HepG2 (cell line): ENCODE results near the gene MEGF10. TPM values are rescaled to one million over a fixed set of nuclear protein-coding genes. Genes with fewer than 3 reads are reported as not detected.

Experiments
- ATAC-seq: fragments of 200-7000 bp; cut with Tn5 transposase; 3 replicates; pipeline ENCODE4 v1.9.1; 2020; ENCODE audit warnings: mild to moderate bottlenecking, moderate library complexity
- BruUV-seq: library from RNA; stranded (reverse); fragments of 400-500 nt; replicated peaks from 2 replicates; lab custom pipeline; 2021; lab: Mats Ljungman, UMichigan
- CTCF ChIA-PET: fragments of 300-600 bp; formaldehyde crosslinking; extraction: SDS; loops from one replicate; lab custom pipeline; 2021; ENCODE audit warnings: low total read pairs, inconsistent platforms, low intra/inter-chr PET ratio; lab: Yijun Ruan, JAX
- POLR2A ChIA-PET: fragments of 350-600 bp; sonication (Branson Sonifier 250); formaldehyde crosslinking; loops from one replicate; lab custom pipeline; 2020; ENCODE audit warnings: antibody characterized with exemption, inconsistent platforms; lab: Yijun Ruan, JAX
- DNase-seq: peaks from one replicate; pipeline ENCODE4 v3.0.0-alpha.2; 2015; ENCODE audit warnings: low spot score
- FAIRE-seq: peaks from 3 replicates; lab custom pipeline; 2011; peaks lifted over from hg19 to GRCh38; lab: Jason Lieb, UNC
- H2AFZ ChIP-seq: one replicate; pipeline ENCODE4 v1.6.1; 2011; ENCODE audit warnings: low read length, inconsistent platforms
- H3K27ac ChIP-seq: fragments of 300-600 bp; 3 replicates; pipeline ENCODE4 v1.8.0; 2011; ENCODE audit warnings: mixed run types, mild to moderate bottlenecking, mixed read lengths, low read length, inconsistent platforms; ENCODE audit not compliant: insufficient read depth; ENCODE audit errors: extremely low read length
- H3K27me3 ChIP-seq, 2 experiments: fragments of 200-600 bp in 1 of 2; 2 replicates in 1 of 2; 3 replicates in 1 of 2; pipeline versions ENCODE4 v1.6.0 to v1.8.0; 2011; ENCODE audit warnings: low read length in 2 of 2, mild to moderate bottlenecking in 2 of 2, moderate library complexity in 2 of 2, inconsistent platforms in 1 of 2; ENCODE audit not compliant: insufficient read depth in 2 of 2, control insufficient read depth in 1 of 2
- H3K36me3 ChIP-seq, 2 experiments: fragments of 200-600 bp in 1 of 2; replicated peaks in 1 of 2; 2 replicates in 1 of 2; 3 replicates in 1 of 2; pipeline versions ENCODE4 v1.5.1 to v1.8.0; 2011; ENCODE audit warnings: low read length in 2 of 2, inconsistent platforms in 1 of 2; ENCODE audit not compliant: insufficient read depth in 2 of 2, control insufficient read depth in 1 of 2
- H3K4me1 ChIP-seq: 2 replicates; pipeline ENCODE4 v1.5.1; 2012; ENCODE audit warnings: low read length, inconsistent platforms; ENCODE audit not compliant: insufficient read depth
- H3K4me2 ChIP-seq: 2 replicates; pipeline ENCODE4 v1.6.0; 2011; ENCODE audit warnings: low read depth, low read length, inconsistent platforms
- H3K4me3 ChIP-seq, 3 experiments: fragments of 200-600 bp in 1 of 3; sonication (generic), shearing (Covaris generic) in 1 of 3; replicated peaks in 1 of 3; 2 replicates each; pipeline ENCODE4 v1.5.1; 2011 to 2016; ENCODE audit warnings: low read length in 3 of 3, inconsistent platforms in 2 of 3, low read depth in 2 of 3, mild to moderate bottlenecking in 2 of 3, control low read depth in 1 of 3, mixed read lengths in 1 of 3; ENCODE audit not compliant: insufficient read depth in 1 of 3
- H3K79me2 ChIP-seq: one replicate; pipeline ENCODE4 v1.6.1; 2011; ENCODE audit warnings: low read length, inconsistent platforms; ENCODE audit not compliant: insufficient read depth
- H3K9ac ChIP-seq: 2 replicates; pipeline ENCODE4 v1.6.0; 2011; ENCODE audit warnings: mild to moderate bottlenecking, low read depth, low read length, inconsistent platforms; ENCODE audit not compliant: insufficient read depth
- H3K9me3 ChIP-seq: 2 replicates; pipeline ENCODE4 v1.5.1; 2012; ENCODE audit warnings: mild to moderate bottlenecking, low read length
- H4K20me1 ChIP-seq: 2 replicates; pipeline ENCODE4 v1.6.0; 2011; ENCODE audit warnings: inconsistent platforms, mild to moderate bottlenecking, low read length, moderate library complexity; ENCODE audit not compliant: insufficient read depth
- AGO2 ChIP-seq: fragments of 200-400 bp; formaldehyde crosslinking; optimal IDR thresholded peaks from 2 replicates; pipeline ENCODE3; 2017; ENCODE audit warnings: mild to moderate bottlenecking, low read depth, low read length, moderate library complexity
- ATM ChIP-seq: fragments of 450-650 bp; IDR thresholded peaks from 2 replicates; pipeline ENCODE4 v1.7.1; 2017; ENCODE audit warnings: mild to moderate bottlenecking, borderline replicate concordance
- BRD4 ChIP-seq: sonication (generic); formaldehyde crosslinking; IDR thresholded peaks from 2 replicates; pipeline ENCODE4 v1.4.0; 2020; ENCODE audit warnings: missing genetic modification reagents
- HMG20B ChIP-seq: conservative IDR thresholded peaks from 2 replicates; pipeline ENCODE4 v1.6.1; 2016; ENCODE audit warnings: missing genetic modification reagents, missing compliant biosample characterization
- KDM2A ChIP-seq: sonication (generic); formaldehyde crosslinking; IDR thresholded peaks from 2 replicates; pipeline ENCODE4 v1.4.0; 2020; ENCODE audit warnings: low read depth, missing genetic modification reagents, borderline replicate concordance
- KDM3A ChIP-seq: IDR thresholded peaks from 2 replicates; pipeline ENCODE4 v1.6.1; 2018; ENCODE audit warnings: low read depth, missing compliant biosample characterization
- KDM5A ChIP-seq: fragments of 200-600 bp; sonication (generic); IDR thresholded peaks from 2 replicates; pipeline ENCODE4 v1.7.0; 2018; ENCODE audit warnings: antibody characterized with exemption, mild to moderate bottlenecking, low read length, borderline replicate concordance
- NFKBIZ ChIP-seq: IDR thresholded peaks from 2 replicates; pipeline ENCODE4 v1.6.1; 2018; ENCODE audit warnings: missing genetic modification reagents, missing compliant biosample characterization
- PHF20 ChIP-seq: sonication (generic); formaldehyde crosslinking; IDR thresholded peaks from 2 replicates; pipeline ENCODE4 v1.5.0; 2020; ENCODE audit warnings: mild to moderate bottlenecking, missing genetic modification reagents
- PTBP1 ChIP-seq: fragments of 200-400 bp; formaldehyde crosslinking; IDR thresholded peaks from 2 replicates; pipeline ENCODE4 v1.6.1; 2018; ENCODE audit warnings: low read length, low read depth; ENCODE audit not compliant: poor library complexity, severe bottlenecking
- RFX5 ChIP-seq: IDR thresholded peaks from 2 replicates; pipeline ENCODE4 v1.6.1; 2011; ENCODE audit warnings: low read depth, low read length, improper control_type of control experiment
- SP5 ChIP-seq: IDR thresholded peaks from 2 replicates; pipeline ENCODE4 v1.6.1; 2016; ENCODE audit warnings: low read depth, borderline replicate concordance
- U2AF1 ChIP-seq: fragments of 200-400 bp; formaldehyde crosslinking; optimal IDR thresholded peaks from 2 replicates; pipeline ENCODE3; 2017; ENCODE audit warnings: mild to moderate bottlenecking, low read depth, low read length
- YEATS4 ChIP-seq: sonication (generic); formaldehyde crosslinking; IDR thresholded peaks from 2 replicates; pipeline ENCODE4 v1.4.0; 2020; ENCODE audit warnings: missing genetic modification reagents, borderline replicate concordance
- ZC3H13 ChIP-seq: sonication (generic); formaldehyde crosslinking; IDR thresholded peaks from 2 replicates; pipeline ENCODE4 v1.8.1; 2023; ENCODE audit warnings: mild to moderate bottlenecking, missing genetic modification reagents, moderate library complexity
- ZNF232 ChIP-seq: sonication (generic); formaldehyde crosslinking; IDR thresholded peaks from 2 replicates; pipeline ENCODE4 v1.4.0; 2020; ENCODE audit warnings: missing genetic modification reagents, borderline replicate concordance
- ZNF331 ChIP-seq: sonication (generic); formaldehyde crosslinking; IDR thresholded peaks from 2 replicates; pipeline ENCODE4 v1.4.0; 2020; ENCODE audit warnings: missing genetic modification reagents
- ZNF543 ChIP-seq: sonication (generic); formaldehyde crosslinking; IDR thresholded peaks from 2 replicates; pipeline ENCODE4 v1.4.0; 2020; ENCODE audit warnings: mild to moderate bottlenecking, missing genetic modification reagents
- WGBS: methylation state at CpG from one replicate; pipeline ENCODE4 v1.1.6; 2017; ENCODE audit warnings: low lambda C conversion rate; 5-methylcytosine and 5-hydroxymethylcytosine counted together
- in situ Hi-C: cut with HindIII; loops from 2 replicates; pipeline ENCODE4 v1.10.0; 2017; ENCODE audit warnings: low pct_unique_long_range_greater_than_20kb; ENCODE audit not compliant: extremely low pct_ligation_motif_present
- intact Hi-C: fragments of 100-400 bp; cut with micrococcal nuclease; formaldehyde crosslinking; loops from one replicate; pipeline ENCODE4 v1.10.0; 2022; ENCODE audit not compliant: unreplicated experiment
- polyA plus RNA-seq, 8 experiments: library from polyadenylated mRNA; depleted of rRNA in 3 of 8; stranded (reverse) in 7 of 8; unstranded in 1 of 8; fragments of >200 nt; fragmentation: Illumina TruSeq in 4 of 8; extraction: Trizol in 4 of 8; gene quantifications; 2 replicates each; pipeline versions ENCODE4 v1.2.1 to v1.2.3, GENCODE V29; 2011 to 2016; ENCODE audit warnings: low read depth in 4 of 8, missing spikeins in 1 of 8, mixed read lengths in 1 of 8; ENCODE audit not compliant: insufficient read depth in 1 of 8
- total RNA-seq, 5 experiments: library from RNA; depleted of rRNA; stranded (reverse); fragments of >200 nt; fragmentation: Illumina TruSeq; extraction: Trizol; gene quantifications; 2 replicates each; pipeline ENCODE4 v1.2.3, GENCODE V29; 2016; ENCODE audit warnings: low read depth in 1 of 5
- TF ChIP-seq, protein P1 (sequence below): sonication (generic); formaldehyde crosslinking; IDR thresholded peaks from 2 replicates; pipeline ENCODE4 v1.4.0; 2020; ENCODE audit warnings: missing genetic modification reagents, borderline replicate concordance
- TF ChIP-seq, protein P2 (sequence below): sonication (generic); formaldehyde crosslinking; conservative IDR thresholded peaks from 2 replicates; pipeline ENCODE4 v1.8.0; 2022; ENCODE audit warnings: low read depth, missing genetic modification reagents

The MEGF10 gene
- total and polyA plus RNA-seq, 2 of the 13 experiments (the other 11 are each of a cell fraction or from before 2014, with no cell fraction given) = not detected

DNA sequence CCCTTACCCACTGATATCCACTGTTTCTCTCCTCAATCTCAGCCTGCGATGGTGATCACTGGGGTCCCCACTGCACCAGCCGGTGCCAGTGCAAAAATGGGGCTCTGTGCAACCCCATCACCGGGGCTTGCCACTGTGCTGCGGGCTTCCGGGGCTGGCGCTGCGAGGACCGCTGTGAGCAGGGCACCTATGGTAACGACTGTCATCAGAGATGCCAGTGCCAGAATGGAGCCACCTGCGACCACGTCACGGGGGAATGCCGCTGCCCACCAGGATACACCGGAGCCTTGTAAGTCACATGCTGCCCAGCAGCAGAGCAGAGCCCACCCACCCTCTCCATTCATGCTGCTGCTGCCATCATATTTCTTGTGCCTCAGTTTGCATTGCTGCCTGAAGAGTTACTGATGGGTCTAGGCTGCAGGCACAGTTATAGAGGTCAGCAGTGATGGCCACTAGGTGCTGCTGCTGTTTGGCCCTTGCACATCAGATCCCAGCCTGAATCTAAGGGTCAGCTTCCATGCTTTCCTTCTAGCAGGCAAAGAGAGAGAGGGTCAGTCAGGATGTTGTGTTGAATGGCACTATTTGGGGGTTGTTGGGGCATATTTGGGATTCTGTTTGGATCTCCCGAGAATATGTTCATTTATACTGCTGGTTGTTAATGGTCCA, 106.0 kb downstream of the MEGF10 start (continued):
- TF ChIP-seq RFX5 (no peak), U2AF1 (no peak)

DNA sequence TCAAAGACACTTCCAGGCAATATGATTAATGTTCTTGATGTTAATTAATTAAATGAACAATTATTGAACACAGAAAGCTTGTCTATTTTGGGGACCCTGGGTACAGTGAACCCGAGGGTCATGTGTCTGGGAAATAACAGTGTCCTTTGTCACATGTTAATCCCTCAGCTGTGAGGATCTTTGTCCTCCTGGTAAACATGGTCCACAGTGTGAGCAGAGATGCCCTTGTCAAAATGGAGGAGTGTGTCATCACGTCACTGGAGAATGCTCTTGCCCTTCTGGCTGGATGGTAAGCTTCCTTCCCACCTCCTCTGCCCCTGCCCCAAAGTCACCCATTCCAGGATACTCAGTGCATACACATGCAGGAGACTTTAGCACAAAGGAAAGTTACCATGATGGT, 107.9 kb downstream of the MEGF10 start:
- POLR2A ChIA-PET = no interaction called here
- in situ Hi-C loops = no loop called here

DNA sequence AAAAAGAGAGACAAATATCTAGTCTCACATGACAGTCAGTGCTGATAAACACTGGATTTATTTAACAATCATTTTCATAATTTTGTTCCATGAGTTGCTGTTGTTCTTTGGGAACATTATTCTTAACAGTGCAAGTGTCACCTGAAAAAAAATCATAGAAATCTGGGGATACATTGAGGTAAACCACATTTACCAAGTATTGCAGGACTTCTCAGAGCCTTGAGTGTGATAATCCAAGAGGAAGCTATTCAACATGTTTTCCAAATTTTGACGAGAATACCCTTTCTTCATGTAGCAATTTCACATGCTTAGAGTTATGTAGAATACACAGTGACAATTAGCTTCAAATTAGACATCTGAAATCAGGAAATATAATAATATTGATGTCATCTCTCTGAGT, 108.5 kb downstream of the MEGF10 start:
- no TSS peak for BruUV-seq
- CTCF ChIA-PET = no interaction called here
- FAIRE-seq (no peak), ATAC-seq (no peak), DNase-seq (no peak)
- Histone ChIP-seq H3K79me2 (no peaks in the 10 kb centered on the region), H3K4me1 (no peaks in the 10 kb centered on the region), H2AFZ (no peak overlapping the region), H3K9me3 (no peaks in the 10 kb centered on the region), H3K4me2 (no peak overlapping the region), H3K4me3 (no peak overlapping the region), H3K27ac (no peak overlapping the region), H3K9ac (no peak overlapping the region), H3K27me3 (no peaks in the 10 kb centered on the region), H3K36me3 (no peaks in the 10 kb centered on the region), H4K20me1 (no peaks in the 10 kb centered on the region)
- intact Hi-C loops (no loop called here), in situ Hi-C loops (no loop called here)
- 0% methylated on average over 1 of the region's 1 CpG for WGBS
- POLR2A ChIA-PET = no interaction called here
- TF ChIP-seq ZNF543 (CRISPR knock-in tag) (no peak), AGO2 (no peak), PTBP1 (no peak), KDM3A (CRISPR knock-in tag) (no peak), HMG20B (CRISPR knock-in tag) (no peak)
- TF ChIP-seq, protein P1, sequence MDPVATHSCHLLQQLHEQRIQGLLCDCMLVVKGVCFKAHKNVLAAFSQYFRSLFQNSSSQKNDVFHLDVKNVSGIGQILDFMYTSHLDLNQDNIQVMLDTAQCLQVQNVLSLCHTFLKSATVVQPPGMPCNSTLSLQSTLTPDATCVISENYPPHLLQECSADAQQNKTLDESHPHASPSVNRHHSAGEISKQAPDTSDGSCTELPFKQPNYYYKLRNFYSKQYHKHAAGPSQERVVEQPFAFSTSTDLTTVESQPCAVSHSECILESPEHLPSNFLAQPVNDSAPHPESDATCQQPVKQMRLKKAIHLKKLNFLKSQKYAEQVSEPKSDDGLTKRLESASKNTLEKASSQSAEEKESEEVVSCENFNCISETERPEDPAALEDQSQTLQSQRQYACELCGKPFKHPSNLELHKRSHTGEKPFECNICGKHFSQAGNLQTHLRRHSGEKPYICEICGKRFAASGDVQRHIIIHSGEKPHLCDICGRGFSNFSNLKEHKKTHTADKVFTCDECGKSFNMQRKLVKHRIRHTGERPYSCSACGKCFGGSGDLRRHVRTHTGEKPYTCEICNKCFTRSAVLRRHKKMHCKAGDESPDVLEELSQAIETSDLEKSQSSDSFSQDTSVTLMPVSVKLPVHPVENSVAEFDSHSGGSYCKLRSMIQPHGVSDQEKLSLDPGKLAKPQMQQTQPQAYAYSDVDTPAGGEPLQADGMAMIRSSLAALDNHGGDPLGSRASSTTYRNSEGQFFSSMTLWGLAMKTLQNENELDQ (CRISPR knock-in tag) = no peak
- TF ChIP-seq, protein P2, sequence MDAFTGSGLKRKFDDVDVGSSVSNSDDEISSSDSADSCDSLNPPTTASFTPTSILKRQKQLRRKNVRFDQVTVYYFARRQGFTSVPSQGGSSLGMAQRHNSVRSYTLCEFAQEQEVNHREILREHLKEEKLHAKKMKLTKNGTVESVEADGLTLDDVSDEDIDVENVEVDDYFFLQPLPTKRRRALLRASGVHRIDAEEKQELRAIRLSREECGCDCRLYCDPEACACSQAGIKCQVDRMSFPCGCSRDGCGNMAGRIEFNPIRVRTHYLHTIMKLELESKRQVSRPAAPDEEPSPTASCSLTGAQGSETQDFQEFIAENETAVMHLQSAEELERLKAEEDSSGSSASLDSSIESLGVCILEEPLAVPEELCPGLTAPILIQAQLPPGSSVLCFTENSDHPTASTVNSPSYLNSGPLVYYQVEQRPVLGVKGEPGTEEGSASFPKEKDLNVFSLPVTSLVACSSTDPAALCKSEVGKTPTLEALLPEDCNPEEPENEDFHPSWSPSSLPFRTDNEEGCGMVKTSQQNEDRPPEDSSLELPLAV (CRISPR knock-in tag) = no peak

More for the DNA sequence above, 107.9 kb downstream of the MEGF10 start:
- Histone ChIP-seq H3K4me2 (no peak overlapping the region), H3K36me3 (no peaks in the 10 kb centered on the region), H3K9me3 (no peaks in the 10 kb centered on the region), H3K4me1 (no peaks in the 10 kb centered on the region), H3K79me2 (no peaks in the 10 kb centered on the region), H2AFZ (no peak overlapping the region), H3K9ac (no peak overlapping the region), H3K27me3 (no peaks in the 10 kb centered on the region), H3K27ac (no peak overlapping the region), H3K4me3 (no peak overlapping the region), H4K20me1 (no peaks in the 10 kb centered on the region)
- no peak for DNase-seq
- intact Hi-C loops = no loop called here
- CTCF ChIA-PET = no interaction called here
- 0% methylated on average over 2 of the region's 2 CpGs for WGBS
- ATAC-seq = no peak
- BruUV-seq = no TSS peak
- TF ChIP-seq ZC3H13 (CRISPR knock-in tag) (no peak), ZNF331 (no peak), KDM2A (CRISPR knock-in tag) (no peak), BRD4 (no peak), KDM3A (CRISPR knock-in tag) (no peak), PHF20 (CRISPR knock-in tag) (no peak), KDM5A (no peak), ZNF232 (CRISPR knock-in tag) (no peak), ATM (no peak), YEATS4 (CRISPR knock-in tag) (no peak), SP5 (CRISPR knock-in tag) (no peak), NFKBIZ (no peak)
- FAIRE-seq = no peak
